ENCODE results near the gene LYG2. TPM values are rescaled to one million over a fixed set of nuclear protein-coding genes. Genes with fewer than 3 reads are reported as not detected.
A peak's percentile ranks its signal among the peaks of the same experiment; 100 is the strongest.

Gene LYG2
- total and polyA plus RNA-seq, 2 of the 8 experiments (the other 6 are each of a cell fraction or from before 2014, with no cell fraction given), result not detected

GRCh38 chr2:99205491-99205890 is 50.0 kb downstream of the LYG2 start:
- ChIA-PET POLR2A (ENCODE audit: partially characterized antibody) (no interaction called here), CTCF (ENCODE audit: partially characterized antibody) (no interaction called here)
- no peak overlapping the region for H3K23ac ChIP-seq (ENCODE audit: insufficient read length)
- WGBS, 2 experiments (ENCODE audit: extremely low coverage in 1 of 2, insufficient coverage in 1 of 2, insufficient read length in 1 of 2, insufficient replicate concordance in 2 of 2, low coverage in 1 of 2, low lambda C conversion rate in 2 of 2, missing lambda C conversion rate in 1 of 2), result 86% methylated on average over 5 of the region's 5 CpGs; no CpG with 5 or more reads in 1 of the 2 experiments
- H3K79me2 ChIP-seq (ENCODE audit: control insufficient read depth in 1 of 2, insufficient read depth in 2 of 2, low read length in 2 of 2), result no peaks in the 10 kb centered on the region
- H2BK15ac ChIP-seq (ENCODE audit: low read length), result no peak overlapping the region
- H3K56ac ChIP-seq (replicated peaks; ENCODE audit: insufficient read length, low read depth, low read length), result no peak overlapping the region
- H3K4me3 ChIP-seq (ENCODE audit: extremely low read depth in 1 of 4, insufficient read depth in 2 of 4, low read depth in 3 of 4, low read length in 4 of 4), result no peak overlapping the region; a peak in 1 of 8 replicates
- peaks cover 31 to 35% of the 10 kb centered on the region in 2 experiments for H3K9me3 ChIP-seq (ENCODE audit: insufficient read depth in 2 of 2, low read depth in 1 of 2, low read length in 1 of 2)
- no peak overlapping the region for H4K5ac ChIP-seq (ENCODE audit: insufficient read length, low read depth, low read length)
- H2BK12ac ChIP-seq (ENCODE audit: low read depth, low read length), result no peak overlapping the region
- no peak overlapping the region for H3K27ac ChIP-seq (ENCODE audit: low read depth, low read length)
- no peak overlapping the region for H2BK120ac ChIP-seq (replicated peaks; ENCODE audit: low read depth, low read length)
- H2AK5ac ChIP-seq (ENCODE audit: low read depth, low read length), result no peak overlapping the region
- DNase-seq (ENCODE audit: low read depth in 1 of 2, low spot score in 2 of 2), result peak in 1 of 2 experiments; percentile 49
- H3K27me3 ChIP-seq (replicated peaks in 1 of 4; ENCODE audit: control insufficient read depth in 3 of 4, extremely low read depth in 1 of 4, insufficient read depth in 3 of 4, low read length in 3 of 4), result no peaks in the 10 kb centered on the region
- no peak overlapping the region for H4K91ac ChIP-seq (replicated peaks; ENCODE audit: insufficient read length, low read length)
- H2BK5ac ChIP-seq (ENCODE audit: low read depth, low read length), result no peak overlapping the region
- H3K4me2 ChIP-seq (ENCODE audit: insufficient read depth in 1 of 2, low read depth in 2 of 2, low read length in 2 of 2), result no peak overlapping the region
- no peak overlapping the region for H3K18ac ChIP-seq (ENCODE audit: extremely low read depth, low read length)
- H4K8ac ChIP-seq (ENCODE audit: extremely low read depth, insufficient read depth, low read length), result no peak overlapping the region
- no peaks in the 10 kb centered on the region for H4K20me1 ChIP-seq (replicated peaks in 1 of 2; ENCODE audit: control insufficient read depth in 1 of 2, insufficient read depth in 2 of 2, low read length in 2 of 2)
- H2AFZ ChIP-seq (ENCODE audit: low read length), result no peak overlapping the region
- no peak overlapping the region for H2BK20ac ChIP-seq (ENCODE audit: low read length)
- H3K9ac ChIP-seq (replicated peaks in 1 of 4; ENCODE audit: extremely low read depth in 1 of 4, low read depth in 3 of 4, low read length in 3 of 4), result no peak overlapping the region
- H3K36me3 ChIP-seq (ENCODE audit: control insufficient read depth in 2 of 4, insufficient read depth in 4 of 4, low read length in 3 of 4), result peaks cover 0 to 9% (median 2%) of the 10 kb centered on the region in 4 experiments; a peak in 4 of 8 replicates
- no peak for FAIRE-seq
- H3K14ac ChIP-seq (ENCODE audit: insufficient read length), result no peak overlapping the region
- H3K4me1 ChIP-seq (replicated peaks in 1 of 4; ENCODE audit: control insufficient read depth in 3 of 4, insufficient read depth in 4 of 4, low read length in 3 of 4), result no peaks in the 10 kb centered on the region
- no peaks in the 10 kb centered on the region for H3K23me2 ChIP-seq (ENCODE audit: low read depth, low read length)
- H3K79me1 ChIP-seq (ENCODE audit: low read depth, low read length), result no peaks in the 10 kb centered on the region
- no peak overlapping the region for H3K4ac ChIP-seq (replicated peaks; ENCODE audit: insufficient read length, low read depth, low read length)
- TF ChIP-seq RNF2 (IDR thresholded peaks at IDR 0.05; ENCODE audit: borderline replicate concordance, low read depth, low read length, missing control alignments, poor library complexity, severe bottlenecking) (no peak), TEAD4 (IDR thresholded peaks at IDR 0.05; ENCODE audit: low read depth, low read length) (0 out of 2 replicates have a peak, but pooled peaks have one; percentile 27), TAF7 (optimal IDR thresholded peaks at IDR 0.05; ENCODE audit: borderline replicate concordance, low read depth, low read length) (no peak), CEBPB (IDR thresholded peaks at IDR 0.05; ENCODE audit: low read depth, low read length) (peak; percentile 79), POLR2A (IDR thresholded peaks at IDR 0.05; ENCODE audit: control extremely low read depth in 1 of 2, low read depth in 2 of 2, low read length in 2 of 2) (no peak), BACH1 (IDR thresholded peaks at IDR 0.05; ENCODE audit: low read length) (no peak), POU5F1 (IDR thresholded peaks at IDR 0.05; ENCODE audit: low read depth, low read length) (0 out of 2 replicates have a peak, but pooled peaks have one; percentile 32), TCF12 (IDR thresholded peaks at IDR 0.05; ENCODE audit: low read depth, low read length) (peak; percentile 83; the same call in 1 of the 2 replicates), JUND (IDR thresholded peaks at IDR 0.05; ENCODE audit: low read length) (0 out of 2 replicates have a peak, but pooled peaks have one; percentile 21), SP1 (IDR thresholded peaks at IDR 0.05; ENCODE audit: low read depth, low read length) (peak; percentile 88), TAF1 (IDR thresholded peaks at IDR 0.05; ENCODE audit: low read depth, low read length) (no peak), BCL11A (IDR thresholded peaks at IDR 0.05; ENCODE audit: low read depth in 2 of 2, low read length in 2 of 2) (peak in 1 of 2 experiments; percentile 30), CHD1 (IDR thresholded peaks at IDR 0.05; ENCODE audit: low read depth, low read length) (no peak), EP300 (IDR thresholded peaks at IDR 0.05; ENCODE audit: borderline replicate concordance in 1 of 2, low read depth in 2 of 2, low read length in 2 of 2) (peak; percentile 83 to 95; a peak in 2 of 3 replicates), PHF8 (conservative IDR thresholded peaks at IDR 0.05; ENCODE audit: low read depth, low read length) (no peak)

Data from H1 (cell line).